CD4-positive, alpha-beta T cell treated with Interferon alpha-2 for 1 hour (primary cell): ENCODE results near the gene FKBP5.
"Not testable (repeated sequence)": the region's sequence is repeated elsewhere in the genome, so short reads cannot be mapped to it uniquely, and the experiment has no call there.

Experiments
- DNase-seq, 2 donors: peaks; one replicate each; pipeline ENCODE4 v3.0.0-alpha.2; 2020 to 2022

Gene FKBP5

GRCh38 chr6:35607517-35608233 lies 81.0 kb downstream of the FKBP5 start:
- no peak for DNase-seq

- DNase-seq = no peak
Measured at GRCh38 chr6:35605600-35605999, 83.1 kb downstream of the FKBP5 start.

GRCh38 chr6:35603326-35604202 lies 85.2 kb downstream of the FKBP5 start:
- DNase-seq = no peak

- DNase-seq = peak; percentile 27 to 28
Measured at GRCh38 chr6:35602133-35602946, 86.4 kb downstream of the FKBP5 start.

GRCh38 chr6:35601331-35602132 lies 87.2 kb downstream of the FKBP5 start:
- peak; percentile 74 to 85 for DNase-seq

- DNase-seq = peak in 1 of 2 donors; percentile 39
Measured at GRCh38 chr6:35600659-35601125, 88.0 kb downstream of the FKBP5 start.

GRCh38 chr6:35599761-35600658 lies 88.7 kb downstream of the FKBP5 start:
- no peak for DNase-seq

- not testable (repeated sequence) for DNase-seq
Measured at GRCh38 chr6:35598621-35599020, 90.1 kb downstream of the FKBP5 start.

- DNase-seq = no peak
Measured at GRCh38 chr6:35596448-35597442, 92.0 kb downstream of the FKBP5 start.

- DNase-seq = no peak
Measured at GRCh38 chr6:35594503-35595186, 94.1 kb downstream of the FKBP5 start.

GRCh38 chr6:35592178-35592577 lies 96.5 kb downstream of the FKBP5 start:
- DNase-seq = no peak

- DNase-seq = no peak
Measured at GRCh38 chr6:35590622-35591066, 98.1 kb downstream of the FKBP5 start.

GRCh38 chr6:35589904-35590303 lies 98.8 kb downstream of the FKBP5 start:
- no peak for DNase-seq

- DNase-seq = no peak
Measured at GRCh38 chr6:35589201-35589739, 99.4 kb downstream of the FKBP5 start.

- DNase-seq = no peak
Measured at GRCh38 chr6:35587167-35587566, 101.5 kb downstream of the FKBP5 start.

- no peak for DNase-seq
Measured at GRCh38 chr6:35586542-35586941, 102.2 kb downstream of the FKBP5 start.

GRCh38 chr6:35585658-35586057 lies 103.1 kb downstream of the FKBP5 start:
- DNase-seq = no peak

- DNase-seq = peak; percentile 77 to 83
Measured at GRCh38 chr6:35583893-35584688, 104.6 kb downstream of the FKBP5 start.
